Stimulated activated naive CD4-positive, alpha-beta T cell treated with Interleukin-2 at 50 U/mL for 16 hours (primary cell): ENCODE measurements around the gene LRP6.

Source experiments
- DNase-seq: peaks from one replicate; lab custom pipeline; 2025; lab: John Stamatoyannopoulos, UW

The LRP6 gene

DNA sequence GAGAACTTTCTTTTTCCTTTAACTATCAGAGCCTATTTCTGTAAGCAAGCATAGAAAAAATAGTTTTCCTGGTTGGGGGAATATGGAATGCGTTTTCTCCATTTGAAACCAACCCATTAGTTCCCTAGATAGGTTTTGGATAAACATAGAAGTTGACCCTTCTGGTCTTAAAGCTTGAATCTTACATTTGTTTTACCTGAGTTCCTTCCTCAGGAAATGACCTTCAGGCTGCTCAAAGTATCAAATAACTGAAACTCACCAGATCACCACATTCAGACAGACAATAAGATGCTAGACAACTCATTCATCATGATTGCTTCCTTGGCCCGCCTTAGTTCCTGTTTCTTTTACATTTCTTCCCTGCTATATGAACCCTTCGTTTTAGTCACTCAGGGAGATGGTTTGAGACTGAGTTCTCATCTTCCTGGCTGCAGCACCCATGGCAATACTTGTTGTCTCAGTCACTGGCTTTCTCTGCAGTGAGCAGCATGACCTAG is 52.2 kb downstream of the LRP6 start:
- no peak for DNase-seq

- no peak for DNase-seq
These were observed 52.6 kb downstream of the LRP6 start for GRCh38 chr12:12214201-12214600.

DNA sequence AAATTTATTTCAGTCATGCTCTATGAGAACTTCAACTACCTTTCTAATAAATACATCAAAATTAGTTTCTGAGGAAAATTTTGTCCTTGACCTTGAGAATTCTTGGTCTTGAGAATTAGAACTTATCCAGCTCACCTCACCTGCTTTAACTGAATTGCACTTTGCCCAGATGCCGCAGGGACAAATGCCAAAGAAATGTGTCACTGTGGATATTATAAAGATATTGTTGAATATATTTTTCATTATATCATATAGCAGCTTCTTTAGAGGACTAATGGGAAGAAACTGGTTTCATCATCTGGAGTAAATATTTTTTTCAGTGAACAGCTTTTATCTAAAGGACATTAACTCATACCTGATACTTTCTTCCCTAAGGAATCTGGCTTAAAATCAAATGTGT is 54.1 kb downstream of the LRP6 start:
- no peak for DNase-seq

DNA sequence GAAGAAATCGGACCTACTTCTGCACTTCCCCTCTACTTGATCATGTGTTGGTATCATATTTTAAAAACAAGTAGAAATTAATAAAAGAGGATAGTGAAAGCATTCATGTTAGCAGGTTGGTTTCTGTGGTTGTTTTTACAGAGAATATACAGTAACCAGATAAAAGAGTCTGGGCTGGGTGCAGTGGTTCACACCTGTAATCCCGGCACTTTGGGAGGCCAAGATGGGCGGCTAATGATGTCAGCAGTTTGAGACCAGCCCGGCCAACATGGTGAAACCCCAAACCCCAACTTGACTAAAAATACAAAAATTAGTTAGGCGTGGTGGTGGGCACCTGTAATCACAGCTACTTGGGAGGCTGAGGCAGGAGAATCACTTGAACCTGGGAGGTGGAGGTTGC is 55.9 kb downstream of the LRP6 start:
- no peak for DNase-seq

DNA sequence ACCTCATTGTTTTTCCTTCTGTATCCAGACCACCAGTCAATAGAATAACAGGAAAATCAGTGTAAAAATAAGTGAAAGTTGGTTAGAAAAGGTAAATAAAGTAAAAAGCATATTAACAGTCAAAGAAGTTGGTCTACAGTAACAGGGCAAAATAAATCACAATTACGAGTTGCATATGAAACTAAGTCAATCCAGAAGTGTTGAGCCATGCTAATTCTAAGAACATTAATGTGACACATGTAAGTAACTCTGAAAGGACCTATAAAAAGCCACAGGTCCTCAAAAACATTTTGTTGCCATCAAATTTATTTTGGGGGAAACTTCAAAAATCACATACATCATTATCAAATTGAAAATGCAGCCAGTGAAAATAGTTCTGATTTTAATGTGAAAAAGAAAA is 56.4 kb downstream of the LRP6 start:
- DNase-seq, result no peak

DNA sequence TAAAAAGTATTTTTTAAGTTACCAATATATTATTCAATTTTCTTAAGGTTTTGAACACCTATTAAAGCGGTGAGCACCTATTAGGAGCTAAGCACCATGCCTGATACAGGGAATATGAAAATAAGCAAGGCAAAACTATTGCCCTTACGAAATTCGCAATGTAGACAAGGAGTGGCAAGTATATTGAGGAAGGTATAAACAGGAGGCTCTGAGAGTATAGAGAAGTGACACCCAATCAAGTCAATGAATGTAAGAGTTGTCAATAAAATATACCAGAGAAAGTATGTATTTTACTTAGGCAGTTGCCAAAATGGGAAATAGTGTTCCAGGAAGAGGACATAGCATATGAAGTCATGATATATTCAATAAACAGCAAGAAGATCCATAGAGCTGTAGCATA is 57.2 kb downstream of the LRP6 start:
- no peak for DNase-seq

DNA sequence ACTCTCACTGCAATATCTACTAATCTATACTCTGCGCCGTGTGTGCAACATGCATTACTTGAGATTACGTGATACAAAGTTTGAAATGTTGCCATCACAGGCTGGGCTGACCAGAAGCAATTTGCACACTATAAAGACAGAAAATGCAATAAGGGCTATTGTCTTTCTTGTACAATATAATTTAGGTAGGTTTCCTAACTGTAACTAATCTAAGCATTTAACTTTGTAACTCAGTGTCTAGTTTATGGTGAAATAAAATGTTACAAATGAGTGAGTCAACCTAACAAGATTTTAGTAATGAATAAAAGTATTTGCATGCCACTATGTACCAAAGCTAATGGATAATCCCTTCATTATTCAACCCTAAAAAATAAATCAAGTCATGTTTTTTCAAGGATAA is 57.8 kb downstream of the LRP6 start:
- no peak for DNase-seq

DNA sequence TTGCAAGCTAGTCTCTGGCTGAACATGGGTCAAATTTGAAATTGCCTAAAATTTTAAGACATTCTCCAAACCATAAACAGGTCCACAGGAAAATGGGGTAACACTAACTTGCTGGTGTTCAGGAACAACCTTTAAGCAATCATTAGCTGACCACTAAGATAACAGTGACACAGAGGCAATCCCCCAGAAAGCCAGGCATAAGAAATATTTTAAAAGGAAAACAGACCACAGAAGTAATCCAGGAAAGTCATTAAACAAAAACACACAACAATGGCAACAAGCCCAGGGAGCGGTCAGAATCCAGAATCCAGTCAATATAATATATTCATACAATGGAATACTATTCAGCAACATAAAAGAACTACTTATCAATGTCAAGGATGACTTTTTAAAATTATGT is 59.1 kb downstream of the LRP6 start:
- DNase-seq, result no peak

- DNase-seq, result no peak
These were observed 60.0 kb downstream of the LRP6 start for GRCh38 chr12:12206776-12207388.

DNA sequence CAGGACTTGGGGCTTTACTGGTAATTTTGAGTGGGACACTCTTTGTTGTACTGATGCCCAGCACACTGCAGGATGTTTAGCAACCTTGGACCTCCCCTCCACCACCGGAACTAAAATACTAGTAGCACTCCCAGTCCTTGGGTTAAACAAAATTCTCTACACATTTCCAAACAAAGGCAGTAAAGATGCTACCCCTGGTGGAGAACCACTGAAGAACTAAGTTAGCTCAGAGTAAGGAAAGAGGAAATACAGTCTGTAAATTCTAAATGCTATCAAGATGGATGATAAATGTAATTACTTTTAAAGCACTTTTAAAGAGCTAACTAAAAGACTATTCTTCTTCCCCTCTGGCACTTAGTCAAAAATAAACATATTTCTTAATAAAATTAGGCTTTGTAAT is 64.1 kb downstream of the LRP6 start:
- DNase-seq, result no peak

DNA sequence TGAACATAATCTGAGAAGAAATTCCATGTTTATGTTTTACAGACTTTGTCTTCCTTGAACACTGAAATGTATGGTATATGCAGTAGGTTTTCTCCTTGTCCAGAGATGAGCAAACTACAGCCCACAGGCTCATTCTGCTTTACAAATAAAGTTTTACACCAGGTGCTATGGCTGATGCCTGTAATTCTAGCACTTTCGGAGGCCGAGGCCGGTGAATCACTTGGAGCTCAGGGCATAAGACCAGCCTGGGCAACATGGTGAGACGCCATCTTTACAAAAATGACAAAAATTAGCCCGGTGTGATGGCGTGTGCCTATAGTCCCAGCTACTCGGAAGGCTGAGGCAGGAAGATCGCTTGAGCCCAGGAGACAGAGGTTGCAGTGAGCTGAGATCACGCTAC is 64.7 kb downstream of the LRP6 start:
- no peak for DNase-seq

DNA sequence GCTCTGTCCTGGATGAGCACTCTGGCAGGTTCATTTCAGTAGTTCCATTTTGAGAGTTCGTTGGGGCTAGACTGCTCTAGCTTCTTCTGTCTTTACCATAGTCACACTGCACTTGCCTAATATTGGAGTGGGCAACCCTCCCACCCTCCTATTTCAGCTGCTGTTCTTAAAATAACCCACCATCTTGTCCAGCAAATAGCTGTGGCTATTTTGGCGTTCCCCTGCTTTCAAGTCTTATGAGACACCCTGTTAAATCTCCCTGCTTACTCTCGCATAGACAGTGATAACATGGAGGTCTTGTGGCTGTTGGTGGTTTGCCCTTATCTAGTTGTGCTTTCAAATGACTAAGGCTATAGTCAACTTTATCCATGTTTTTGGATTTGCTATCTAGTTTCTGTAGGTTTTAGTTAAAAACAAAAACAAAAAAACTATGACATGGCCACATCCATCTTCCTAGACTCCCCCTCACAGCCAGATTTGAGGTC is 65.5 kb downstream of the LRP6 start:
- DNase-seq, result no peak

DNA sequence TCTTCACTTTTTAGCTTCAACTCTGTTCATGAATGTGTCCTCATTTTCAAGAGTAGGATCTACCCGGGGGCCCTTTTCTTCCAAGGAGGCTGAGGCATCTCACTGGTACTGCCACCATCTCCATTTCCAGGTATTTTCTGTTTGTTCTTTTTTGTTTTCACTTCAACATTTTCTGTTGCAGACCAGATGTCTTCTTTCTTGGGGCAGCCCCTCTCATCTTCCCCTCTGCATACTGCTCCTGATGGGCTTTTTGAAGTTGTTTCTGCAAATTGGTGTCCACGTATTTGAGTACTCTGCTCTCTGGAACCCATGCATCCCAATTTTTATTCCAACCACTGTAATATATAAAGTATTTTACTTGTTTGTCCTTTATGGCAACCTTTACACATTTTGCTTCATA is 66.5 kb downstream of the LRP6 start:
- DNase-seq, result no peak

GRCh38 chr12:12198124-12198523 is 68.7 kb downstream of the LRP6 start:
- no peak for DNase-seq

GRCh38 chr12:12197128-12197527 is 69.7 kb downstream of the LRP6 start:
- DNase-seq, result no peak

DNA sequence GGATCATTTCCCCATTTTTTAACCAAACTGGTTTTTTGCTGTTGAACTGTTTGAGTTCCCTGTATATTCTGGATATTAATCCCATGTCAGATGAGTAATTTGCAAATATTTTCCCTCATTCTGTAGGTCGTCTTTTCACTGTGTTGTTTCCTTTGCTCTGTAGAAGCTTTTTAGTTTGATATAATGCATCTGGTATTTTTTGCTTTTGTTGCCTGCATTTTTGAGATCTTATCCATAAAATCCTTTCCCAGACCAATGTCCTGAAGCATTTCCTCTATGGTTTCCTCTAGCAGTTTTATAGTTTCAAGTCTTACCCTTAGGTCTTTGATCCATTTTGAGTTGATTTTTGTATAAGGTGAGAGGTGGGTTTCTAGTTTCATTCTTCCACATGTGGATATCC is 71.3 kb downstream of the LRP6 start:
- DNase-seq, result no peak

- DNase-seq, result no peak
These were observed 71.8 kb downstream of the LRP6 start for GRCh38 chr12:12195081-12195480.

- no peak for DNase-seq
These were observed 72.6 kb downstream of the LRP6 start for GRCh38 chr12:12194206-12194605.

DNA sequence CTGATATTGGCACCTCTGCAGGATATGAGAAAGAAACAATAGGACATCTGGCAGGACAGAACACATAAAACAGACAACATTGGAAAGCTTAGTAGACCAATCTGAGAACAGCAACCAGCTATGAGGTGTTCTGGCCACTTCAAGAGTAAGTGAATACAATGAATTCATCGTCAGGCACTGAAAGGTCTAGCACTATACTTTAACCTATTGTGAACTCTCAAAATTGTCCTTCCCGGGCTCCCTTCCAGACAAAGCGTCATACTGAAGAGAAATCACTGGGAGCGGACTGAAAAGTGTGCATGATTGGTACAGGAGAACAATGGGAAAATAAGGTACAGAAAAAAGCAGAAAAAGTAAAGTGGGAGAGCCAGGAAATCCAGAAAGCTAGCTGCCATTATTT is 75.8 kb downstream of the LRP6 start:
- no peak for DNase-seq

GRCh38 chr12:12190087-12190809 is 76.6 kb downstream of the LRP6 start:
- DNase-seq, result no peak

DNA sequence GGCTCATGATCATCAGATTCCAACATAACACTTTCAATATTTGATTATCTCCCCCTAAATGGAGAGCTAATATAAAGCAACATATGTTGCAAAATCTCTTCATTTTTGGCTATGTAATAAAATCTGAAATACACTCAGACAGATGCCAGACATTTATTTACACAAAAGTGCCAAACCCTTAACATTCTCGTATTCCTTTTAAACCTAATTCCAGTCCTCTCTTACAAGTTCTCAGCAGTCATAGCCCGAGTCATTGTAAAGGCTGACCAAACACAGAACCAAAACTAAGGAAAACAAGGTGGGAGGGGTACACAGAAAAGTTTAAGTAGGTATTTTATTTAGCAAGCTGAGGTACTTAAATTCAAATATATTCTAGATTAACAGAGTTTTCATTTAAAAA is 81.4 kb downstream of the LRP6 start:
- no peak for DNase-seq

- DNase-seq, result no peak
These were observed 84.0 kb downstream of the LRP6 start for GRCh38 chr12:12182703-12183365.

DNA sequence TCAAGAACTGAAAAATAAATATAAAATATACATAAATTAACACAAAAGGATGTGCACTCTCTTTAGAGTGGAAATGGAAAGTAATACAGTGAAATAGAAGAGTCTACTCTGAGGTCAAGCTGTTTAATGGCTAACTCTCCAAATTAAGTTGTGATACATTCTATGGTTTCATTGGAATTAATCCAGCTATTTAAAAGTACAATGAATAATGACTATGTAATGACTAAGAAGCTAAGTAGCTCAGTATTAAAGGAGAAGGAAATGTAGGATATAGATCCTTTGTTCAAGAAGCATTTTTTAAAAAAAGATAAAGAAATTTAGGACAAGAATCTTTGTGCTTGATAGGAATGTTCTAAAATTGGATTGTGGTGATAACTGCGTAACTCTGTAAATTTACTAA is 85.3 kb downstream of the LRP6 start:
- no peak for DNase-seq
